GM18505 (cell line): ENCODE data around the gene RPL10.

Experiments
- ATAC-seq: cut with Tn5 transposase; IDR thresholded peaks from one replicate; pipeline ENCODE4 v1.9.1; 2021; ENCODE audit not compliant: unreplicated experiment
- POLR2A ChIP-seq: IDR thresholded peaks from 4 replicates; pipeline ENCODE4 v1.6.1; 2011; ENCODE audit warnings: borderline replicate concordance; ENCODE audit not compliant: insufficient read depth, insufficient read length; ENCODE audit errors: extremely low read depth

The RPL10 gene

DNA sequence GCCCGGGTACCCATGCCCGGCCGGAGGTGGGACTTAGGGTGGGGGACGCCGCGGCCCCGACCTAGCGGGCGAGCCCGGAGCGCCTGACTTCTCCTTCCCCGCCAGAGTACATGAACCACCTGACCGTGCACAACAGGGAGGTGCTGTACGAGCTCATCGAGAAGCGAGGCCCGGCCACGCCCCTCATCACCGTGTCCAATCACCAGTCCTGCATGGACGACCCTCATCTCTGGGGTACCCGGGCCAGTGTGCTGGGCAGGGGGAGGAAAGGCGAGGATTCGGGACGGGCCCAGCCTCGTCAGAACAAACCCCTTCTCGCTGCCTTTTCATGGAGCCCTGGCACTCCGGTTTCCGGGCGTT lies 13.8 kb downstream of the RPL10 start:
- peak; percentile 52 for TF ChIP-seq POLR2A
- peak; percentile 52 for ATAC-seq

DNA sequence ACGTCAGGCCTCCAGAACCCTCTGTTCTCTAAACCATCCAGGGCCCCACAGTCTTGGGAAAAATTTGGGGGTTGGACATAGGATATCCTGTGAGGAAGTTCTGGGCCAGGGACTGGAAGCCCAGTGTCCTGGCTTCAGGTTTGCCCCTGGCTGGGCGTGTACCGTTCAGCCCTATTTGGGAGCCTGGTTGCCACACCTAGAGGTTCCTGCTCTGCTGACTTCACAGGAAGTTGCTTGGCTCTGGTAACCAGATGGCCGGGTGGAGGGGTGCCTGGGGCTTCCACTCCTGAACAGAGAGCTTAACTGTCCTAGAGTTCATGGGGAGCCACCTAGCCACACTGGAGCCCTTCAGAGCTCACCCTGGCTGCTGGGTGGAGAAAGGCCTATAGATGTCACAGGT lies 14.3 kb downstream of the RPL10 start:
- no peak for ATAC-seq
- no peak for TF ChIP-seq POLR2A

DNA sequence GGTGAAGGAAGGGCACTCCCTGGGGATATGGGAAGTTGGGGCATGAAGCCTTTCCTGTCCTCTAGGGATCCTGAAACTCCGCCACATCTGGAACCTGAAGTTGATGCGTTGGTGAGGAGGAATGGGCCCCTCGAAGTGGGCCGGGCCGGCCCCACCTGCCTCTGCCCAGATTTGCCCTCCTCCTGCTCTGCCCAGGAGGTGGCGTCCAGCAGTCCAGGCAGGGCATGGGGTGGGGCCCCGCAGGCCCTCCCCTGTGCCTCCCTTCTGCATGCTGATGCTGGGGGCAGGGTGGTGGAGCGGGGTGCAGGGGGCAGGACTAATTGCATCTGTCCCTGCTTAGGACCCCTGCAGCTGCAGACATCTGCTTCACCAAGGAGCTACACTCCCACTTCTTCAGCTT lies 15.0 kb downstream of the RPL10 start:
- TF ChIP-seq POLR2A = no peak
- no peak for ATAC-seq

DNA sequence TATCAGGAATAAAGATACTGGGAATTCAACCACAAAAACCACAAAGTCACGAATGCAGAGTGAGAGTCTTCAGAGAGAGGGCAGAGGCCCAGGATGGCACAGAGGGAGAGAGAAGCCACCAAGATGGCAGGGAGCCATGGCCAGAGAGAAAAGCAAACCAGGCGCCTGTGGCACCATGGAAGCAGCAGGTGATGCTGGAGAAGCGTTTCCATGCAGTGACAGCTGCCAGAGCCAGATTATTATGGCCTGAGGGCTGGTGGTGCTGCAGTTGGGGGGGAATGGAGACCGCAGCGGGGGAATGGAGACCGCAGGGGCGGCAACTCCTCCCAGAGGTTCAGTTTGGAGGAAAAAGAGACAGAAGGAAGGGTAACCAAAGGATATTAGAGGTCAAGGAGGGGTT lies 19.0 kb downstream of the RPL10 start:
- no peak for TF ChIP-seq POLR2A
- ATAC-seq = no peak

DNA sequence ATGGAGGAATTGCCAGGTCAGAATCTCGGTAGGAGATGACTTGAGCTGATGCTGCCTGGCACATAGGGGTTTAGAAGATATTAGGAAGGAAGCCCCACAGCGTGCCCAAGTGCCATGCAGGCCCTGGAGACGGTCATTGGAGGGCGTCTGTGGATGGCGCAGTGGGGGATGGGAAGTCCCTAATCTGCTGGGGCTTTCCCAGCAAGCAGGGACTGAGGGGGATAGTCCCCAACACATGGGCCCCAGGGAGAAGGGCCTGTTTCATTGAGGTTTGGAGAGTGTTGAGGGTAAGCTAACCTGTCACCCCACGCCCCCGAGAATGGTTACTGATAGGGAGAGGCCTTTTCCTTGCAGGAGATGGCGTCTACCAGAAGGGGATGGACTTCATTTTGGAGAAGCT lies 21.0 kb downstream of the RPL10 start:
- ATAC-seq = no peak
- TF ChIP-seq POLR2A = no peak

DNA sequence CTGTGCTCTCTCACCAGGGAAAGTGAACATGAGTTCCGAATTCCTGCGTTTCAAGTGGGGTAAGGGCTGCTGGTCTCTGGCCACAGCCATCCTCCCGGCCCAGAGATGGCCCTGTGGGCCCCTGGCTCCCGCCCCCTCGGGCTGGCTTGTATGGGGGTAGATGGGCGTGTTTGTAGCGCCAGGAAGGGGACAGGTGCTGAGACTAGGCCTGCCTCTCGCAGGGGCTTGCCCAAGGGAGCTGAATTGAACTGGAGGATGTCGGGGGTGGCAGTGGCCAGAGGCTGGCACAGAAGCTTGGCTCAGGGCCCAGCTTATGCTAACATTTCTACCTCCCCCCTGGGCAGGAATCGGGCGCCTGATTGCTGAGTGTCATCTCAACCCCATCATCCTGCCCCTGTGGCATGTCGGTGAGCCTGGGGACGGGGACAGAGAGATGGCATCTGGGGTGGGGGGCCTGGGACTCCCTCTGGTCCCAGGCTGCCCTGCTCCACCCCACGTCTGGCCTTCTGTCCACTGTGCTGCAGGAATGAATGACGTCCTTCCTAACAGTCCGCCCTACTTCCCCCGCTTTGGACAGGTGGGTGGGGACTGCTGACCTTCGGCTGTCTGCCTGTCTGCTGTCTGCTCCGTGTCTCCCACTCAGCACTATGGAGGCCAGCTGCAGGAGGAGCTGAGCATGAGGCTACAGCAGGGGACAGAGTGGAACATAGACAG lies 21.7 kb downstream of the RPL10 start:
- TF ChIP-seq POLR2A = no peak
- no peak for ATAC-seq

DNA sequence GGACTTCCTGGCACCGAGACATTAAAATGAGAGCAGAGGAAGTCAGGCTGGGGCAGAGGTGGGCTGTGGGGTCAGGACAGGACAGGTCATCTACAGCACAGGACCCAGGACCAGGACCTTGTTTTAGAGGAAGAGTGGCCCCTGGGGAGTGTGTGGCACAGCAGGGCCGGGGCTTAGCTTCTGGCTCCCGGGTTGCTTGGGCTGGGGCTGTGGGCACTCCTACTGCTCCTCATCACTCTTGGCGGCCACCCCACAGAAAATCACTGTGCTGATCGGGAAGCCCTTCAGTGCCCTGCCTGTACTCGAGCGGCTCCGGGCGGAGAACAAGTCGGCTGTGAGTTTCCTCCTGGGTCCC lies 22.2 kb downstream of the RPL10 start:
- no peak for ATAC-seq
- no peak for TF ChIP-seq POLR2A

DNA sequence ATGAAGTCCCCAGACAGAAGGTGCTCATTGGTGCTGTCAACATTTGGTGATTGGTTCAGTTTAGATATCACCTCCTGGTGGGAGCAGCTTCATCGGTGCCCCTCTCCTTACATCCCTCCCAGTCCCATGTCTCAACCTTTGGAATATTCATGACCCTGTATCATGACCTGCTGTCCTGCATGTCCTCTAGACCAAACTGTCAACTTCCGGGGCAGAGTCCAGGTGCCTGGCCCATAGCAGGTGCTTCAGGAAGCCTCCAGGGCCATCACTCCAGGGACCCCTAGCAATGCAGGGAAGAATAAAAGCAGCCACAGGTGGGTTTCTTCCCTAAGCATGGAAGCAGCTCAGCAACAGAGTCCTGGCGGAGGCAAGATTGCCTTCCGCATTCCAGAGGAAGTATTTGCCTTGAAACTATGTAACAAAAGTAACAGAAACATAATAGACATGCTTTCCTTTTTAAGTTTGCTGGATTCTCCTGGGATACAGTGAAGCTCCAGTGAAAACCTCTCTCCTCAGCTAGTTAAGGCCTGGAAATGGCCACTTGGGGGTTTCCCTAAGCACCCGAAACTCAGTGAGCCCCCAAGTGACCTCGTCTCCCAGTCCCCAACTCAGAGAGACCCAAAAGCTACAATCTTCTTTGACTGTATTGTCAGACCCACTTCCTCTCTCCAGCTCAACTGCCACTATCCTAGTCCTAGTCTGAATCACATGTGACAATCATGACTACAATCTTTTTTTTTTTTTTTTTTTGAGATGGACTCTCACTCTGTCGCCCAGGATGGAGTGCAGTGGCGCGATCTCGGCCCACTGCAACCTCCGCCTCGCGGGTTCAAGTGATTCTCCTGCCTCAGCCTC lies 29.0 kb downstream of the RPL10 start:
- no peak for TF ChIP-seq POLR2A
- ATAC-seq = no peak

DNA sequence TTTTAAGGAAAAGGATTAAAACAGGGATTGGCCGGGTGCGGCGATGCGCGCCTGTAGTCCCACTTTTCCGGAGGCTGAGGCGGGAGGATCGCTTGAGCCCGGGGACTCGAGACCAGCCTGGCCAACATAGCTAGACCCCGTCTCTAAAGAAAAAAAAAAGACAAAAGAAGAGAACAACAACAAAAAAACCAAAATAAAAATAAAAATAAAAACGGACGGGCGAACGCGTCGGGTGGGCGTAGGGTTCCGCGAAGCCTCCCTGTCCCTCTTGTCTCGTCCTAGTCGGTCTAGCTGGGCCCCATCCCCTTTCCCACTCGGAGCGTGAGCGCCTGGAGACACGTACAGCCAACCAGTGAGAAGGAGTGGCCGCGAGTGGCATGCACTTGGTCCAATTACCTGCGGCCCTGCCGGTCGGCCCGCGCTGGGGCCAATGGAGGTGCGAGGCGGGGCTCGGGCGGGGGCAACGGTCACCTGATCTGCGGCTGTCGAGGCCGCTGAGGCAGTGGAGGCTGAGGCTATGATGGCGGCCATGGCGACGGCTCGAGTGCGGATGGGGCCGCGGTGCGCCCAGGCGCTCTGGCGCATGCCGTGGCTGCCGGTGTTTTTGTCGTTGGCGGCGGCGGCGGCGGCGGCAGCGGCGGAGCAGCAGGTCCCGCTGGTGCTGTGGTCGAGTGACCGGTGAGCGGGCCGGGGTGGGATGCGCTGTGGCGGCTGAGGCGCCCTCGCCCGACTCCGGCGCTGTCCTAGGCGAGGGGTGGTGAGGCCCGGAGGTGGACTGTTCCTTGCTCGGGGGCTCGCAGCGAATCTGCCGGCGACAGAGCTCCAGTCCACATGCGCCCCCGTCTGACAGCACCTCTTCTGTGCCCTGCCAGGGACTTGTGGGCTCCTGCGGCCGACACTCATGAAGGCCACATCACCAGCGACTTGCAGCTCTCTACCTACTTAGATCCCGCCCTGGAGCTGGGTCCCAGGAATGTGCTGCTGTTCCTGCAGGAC lies 30.3 kb downstream of the RPL10 start, which contains the start of gene ATP6AP1:
ATP6AP1 (plus strand) TSS at position 502 of the 996 bp plus-strand sequence; CDS start at position 518, 16 bp downstream.
- ATAC-seq = peak; percentile 92
- TF ChIP-seq POLR2A = peak; percentile 50

DNA sequence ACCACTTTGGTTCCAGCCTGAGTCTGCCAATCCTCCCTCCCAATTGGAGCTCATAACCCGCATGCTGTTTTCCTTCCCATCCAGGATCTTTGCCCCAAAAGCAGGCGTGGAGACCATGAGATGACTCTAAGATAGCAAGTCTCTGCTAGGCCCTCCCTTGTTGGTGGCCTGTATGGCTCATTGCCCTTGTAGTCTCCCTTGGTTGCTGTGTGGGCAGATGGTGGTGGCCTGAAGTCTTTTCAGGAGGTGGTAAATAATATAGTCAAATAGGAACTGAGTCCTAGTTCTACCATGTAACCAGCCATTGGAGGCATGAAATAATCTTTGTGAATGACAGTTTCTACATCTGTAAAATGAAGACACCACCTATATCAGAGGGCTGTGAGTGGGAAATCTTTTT lies 31.5 kb downstream of the RPL10 start:
- ATAC-seq = no peak
- TF ChIP-seq POLR2A = no peak

DNA sequence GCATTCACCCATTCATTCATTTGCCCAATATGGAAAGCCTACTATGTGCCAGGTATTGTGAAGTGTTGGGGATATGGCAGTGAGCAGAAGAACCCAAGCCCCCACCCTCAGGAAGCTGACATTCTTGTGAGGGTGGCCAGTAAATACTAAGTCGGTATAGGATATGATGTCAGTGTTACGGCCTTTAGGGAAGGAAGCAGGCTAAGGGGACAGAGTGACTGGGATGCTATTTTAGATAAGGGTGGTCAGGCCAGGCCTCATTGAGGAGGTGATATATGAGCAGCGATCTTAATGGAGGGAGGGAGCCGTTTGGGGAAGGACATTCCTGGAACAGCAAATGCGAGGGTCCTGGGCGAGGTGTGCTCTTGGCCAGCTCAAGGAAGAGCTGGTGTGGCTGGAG lies 32.3 kb downstream of the RPL10 start:
- TF ChIP-seq POLR2A = no peak

DNA sequence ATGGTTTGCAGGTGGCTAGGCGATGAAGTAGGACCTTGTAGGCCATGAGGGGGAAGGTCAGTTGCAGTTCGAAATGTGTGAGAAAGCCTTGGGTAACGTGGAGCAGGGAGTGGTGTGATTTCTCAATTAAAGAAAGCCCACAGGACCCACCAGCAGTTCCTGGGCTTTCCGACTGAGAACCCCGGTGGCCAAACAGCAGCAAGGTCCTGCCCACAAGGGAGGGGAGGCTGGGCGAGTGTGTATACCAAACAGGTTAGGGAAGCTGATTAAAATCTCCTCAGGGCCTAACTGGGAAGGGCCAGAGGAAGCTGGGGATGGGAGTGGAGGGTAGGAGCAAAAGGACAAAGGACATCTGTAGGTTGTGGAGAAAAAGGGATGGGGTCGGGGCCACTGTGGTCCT lies 32.7 kb downstream of the RPL10 start:
- TF ChIP-seq POLR2A = no peak
- ATAC-seq = no peak

More for the DNA sequence above, 32.3 kb downstream of the RPL10 start:
- no peak for ATAC-seq

DNA sequence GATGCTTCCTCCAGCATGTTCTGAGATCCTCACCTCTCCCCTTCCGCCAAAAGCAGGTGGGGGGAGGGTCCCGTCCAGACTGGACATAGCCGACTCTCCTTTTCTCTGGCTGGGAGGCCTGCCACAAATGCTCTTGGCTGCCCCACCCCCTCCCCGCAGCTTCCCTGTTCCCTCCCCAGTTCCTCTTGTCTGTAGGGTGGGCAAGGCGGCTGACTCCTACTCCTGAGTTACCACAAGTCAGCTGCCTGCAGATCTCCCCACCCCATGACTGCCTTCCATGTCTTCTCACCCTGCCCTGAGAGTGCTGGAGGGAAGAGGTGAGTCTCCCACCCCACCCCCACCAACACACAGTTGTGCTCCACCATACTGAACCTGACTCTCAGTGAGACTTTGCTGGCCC lies 33.2 kb downstream of the RPL10 start:
- no peak for ATAC-seq
- TF ChIP-seq POLR2A = no peak
